GM19025 (cell line): Measurements from ENCODE around the gene RAD51B.

Experiments used
- ATAC-seq: cut with Tn5 transposase; IDR thresholded peaks from one replicate; pipeline ENCODE4 v1.9.1; 2021; ENCODE audit warnings: mild to moderate bottlenecking, low read depth, moderate library complexity; ENCODE audit not compliant: unreplicated experiment

The RAD51B gene

DNA sequence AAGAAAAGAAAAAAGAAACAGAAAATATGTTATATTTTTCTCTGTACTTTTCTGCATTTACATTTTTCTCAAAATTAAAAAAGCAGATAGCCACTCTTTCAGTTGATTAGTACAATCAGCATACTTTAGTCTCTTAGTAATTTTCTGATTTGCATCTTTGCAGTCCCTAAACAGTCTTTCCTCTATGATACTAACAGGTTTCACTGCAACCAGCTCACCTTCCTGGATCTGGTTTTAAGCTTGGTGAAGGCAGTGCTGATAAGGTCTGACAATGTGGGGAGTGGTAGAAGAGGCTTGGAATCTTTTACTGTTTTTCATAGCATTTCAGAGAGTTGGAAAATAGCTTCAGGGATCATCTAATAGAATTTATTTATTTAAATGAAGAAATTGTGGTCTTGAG lies 515.7 kb downstream of the RAD51B start:
- ATAC-seq = no peak

DNA sequence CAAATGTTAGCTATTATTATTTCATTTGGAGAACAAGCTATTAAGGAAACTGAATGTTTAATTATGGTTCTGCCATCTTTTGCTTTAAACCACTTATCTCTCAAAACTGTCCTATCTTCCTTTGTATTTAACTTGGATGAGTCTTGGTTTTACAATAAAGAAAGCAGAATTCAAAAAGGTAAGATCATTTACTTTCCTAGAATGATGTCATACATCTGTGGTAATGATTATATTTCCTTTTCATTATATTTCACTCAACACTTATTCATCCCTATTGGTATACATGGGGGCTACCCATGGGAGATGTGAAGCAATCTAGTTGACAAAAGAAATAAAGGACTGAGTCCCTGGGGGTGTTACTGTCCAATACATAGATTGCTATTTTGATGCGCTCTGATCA lies 516.6 kb downstream of the RAD51B start:
- ATAC-seq = no peak

DNA sequence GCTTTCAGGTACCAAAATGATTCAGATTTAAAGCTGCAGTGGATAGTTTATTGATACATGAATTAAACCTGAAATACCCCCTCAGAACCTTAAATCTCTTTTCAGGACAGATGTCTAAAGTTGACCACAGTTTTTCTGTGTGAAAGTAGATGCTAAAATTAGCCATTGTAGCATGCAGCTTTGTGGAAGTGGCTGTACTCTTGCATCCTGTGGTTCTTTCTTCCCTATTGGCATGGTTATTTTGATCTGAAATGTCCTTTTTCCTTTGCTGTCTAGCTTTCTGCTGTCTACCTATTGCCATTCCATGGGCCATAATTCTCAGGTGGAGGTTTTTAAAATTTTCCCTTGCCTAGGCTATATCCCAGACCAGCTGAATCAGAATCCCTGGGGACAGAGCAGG lies 517.7 kb downstream of the RAD51B start:
- ATAC-seq = no peak

DNA sequence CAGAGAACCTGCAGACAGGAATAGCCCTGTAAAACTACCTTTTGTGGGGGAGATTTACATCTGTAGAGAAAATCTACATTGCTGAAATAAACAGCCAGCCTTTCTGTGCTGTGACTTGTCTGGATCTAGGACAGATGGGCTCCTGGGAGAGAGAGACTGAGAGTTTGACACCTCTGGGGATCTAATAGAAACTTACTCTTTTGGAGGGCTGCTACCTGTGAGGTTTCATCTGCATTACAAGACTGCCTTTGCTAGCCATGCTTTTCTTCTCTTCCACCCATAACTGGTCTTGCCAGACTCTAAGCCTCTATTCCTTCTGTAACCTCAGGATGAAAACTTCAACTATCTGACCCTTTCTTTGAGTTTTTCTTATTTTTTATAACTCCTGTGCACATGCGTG lies 520.7 kb downstream of the RAD51B start:
- ATAC-seq = no peak

DNA sequence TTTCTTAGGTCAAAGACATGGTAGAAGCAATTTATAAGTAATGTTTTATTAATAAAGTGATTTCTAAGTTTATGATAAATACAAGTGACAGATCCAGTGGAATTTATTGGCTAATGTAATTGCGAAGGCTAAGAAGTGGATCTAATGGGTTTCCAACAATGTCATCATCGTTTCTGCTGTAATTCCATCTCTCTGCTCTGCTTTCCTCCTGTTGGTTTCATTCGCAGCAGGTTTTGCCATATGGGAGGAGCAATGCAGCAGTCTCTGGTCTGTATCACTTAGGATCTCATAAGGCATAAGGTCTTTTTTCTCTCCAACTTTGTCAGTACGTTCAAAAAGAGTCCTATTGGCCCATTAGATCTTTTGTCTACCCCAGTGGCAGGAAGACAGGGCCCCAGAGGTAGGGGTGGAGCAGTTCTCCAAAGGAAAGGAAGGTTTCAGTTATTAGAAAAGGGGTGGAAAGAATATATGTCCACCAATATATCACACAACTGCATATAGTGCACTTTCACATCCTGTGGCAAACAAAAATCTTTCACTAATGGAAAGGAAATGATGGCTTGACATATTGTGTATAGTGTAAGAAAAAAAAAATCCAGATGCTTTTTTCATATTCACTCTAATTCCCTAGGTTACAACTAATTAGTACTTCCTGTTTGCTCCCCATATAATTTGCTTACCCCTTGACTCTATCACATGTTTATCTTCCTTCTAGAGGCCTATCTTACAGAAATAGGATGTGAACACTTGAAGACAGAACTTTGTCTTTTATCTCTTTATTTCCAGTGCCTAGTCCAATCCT lies 522.0 kb downstream of the RAD51B start:
- ATAC-seq = no peak

DNA sequence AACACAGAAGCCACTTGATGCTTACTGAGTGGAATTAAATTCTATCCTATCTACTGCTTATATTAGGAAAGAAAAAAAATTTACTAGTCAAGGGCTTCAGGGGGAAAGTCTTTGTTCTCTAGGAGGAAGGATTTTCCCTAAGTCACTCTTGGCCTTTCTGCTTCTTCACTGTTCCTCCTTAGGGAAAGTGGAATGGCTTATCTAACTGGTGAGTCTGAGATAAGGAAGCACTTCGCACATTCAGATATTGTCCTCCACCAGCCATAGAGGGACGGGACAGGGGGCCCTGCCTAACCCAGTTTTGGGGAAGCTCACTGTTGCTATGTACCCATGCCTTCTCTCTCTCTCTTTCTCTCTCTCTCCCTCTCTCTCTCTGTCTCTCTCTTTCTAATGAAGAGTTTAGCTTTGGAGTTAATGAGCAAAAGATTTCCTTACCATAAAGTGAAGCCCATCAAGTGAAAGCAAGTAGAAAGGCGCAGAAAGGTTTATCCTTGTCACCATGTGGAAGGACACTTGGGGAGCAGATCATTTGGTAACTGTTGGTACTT lies 522.7 kb downstream of the RAD51B start:
- no peak for ATAC-seq

DNA sequence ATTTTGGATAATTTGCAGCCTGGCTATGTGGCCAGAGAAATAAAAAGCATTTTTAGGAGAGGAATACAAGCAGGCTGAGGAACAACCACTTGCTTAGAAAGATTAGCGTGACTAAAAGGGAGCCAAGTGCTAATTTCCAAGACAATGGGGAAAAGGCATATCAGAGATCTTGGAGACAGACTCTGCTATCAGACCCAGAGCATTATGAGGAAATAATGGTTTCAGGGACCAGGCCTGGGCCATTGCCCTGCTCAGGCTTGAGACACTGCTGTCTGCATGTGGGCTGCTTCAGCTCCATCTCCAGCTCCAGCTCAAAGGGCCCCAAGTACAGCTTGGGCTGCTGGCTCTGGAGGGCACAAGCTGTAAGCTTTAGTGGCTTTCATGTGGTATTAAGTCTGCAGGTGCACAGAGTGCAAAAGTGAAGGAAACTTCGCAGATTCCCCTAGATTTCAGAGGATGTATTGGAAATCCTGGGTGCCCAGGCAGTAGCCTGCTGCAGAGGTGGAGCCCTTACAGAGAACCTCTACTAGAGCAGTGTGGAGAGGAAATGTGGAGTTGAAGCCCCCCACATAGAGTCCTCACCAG lies 524.0 kb downstream of the RAD51B start:
- ATAC-seq = no peak

DNA sequence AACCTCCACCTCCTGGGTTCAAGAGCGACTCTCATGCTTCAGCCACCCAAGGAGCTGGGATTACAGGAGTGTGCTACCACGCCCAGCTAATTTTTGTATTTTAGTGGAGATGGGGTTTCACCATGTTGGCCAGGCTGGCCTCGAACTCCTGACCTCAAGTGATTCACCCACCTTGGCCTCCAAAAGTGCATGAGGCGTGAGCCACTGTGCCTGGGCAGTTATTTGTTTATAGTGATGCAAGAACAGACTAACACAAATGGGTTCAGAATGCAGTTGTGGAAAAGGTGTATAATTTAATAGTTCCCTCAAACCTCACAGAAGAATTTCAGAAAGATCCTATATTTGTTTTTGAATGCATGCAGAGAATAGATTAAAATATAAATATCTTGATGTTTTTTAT lies 526.2 kb downstream of the RAD51B start:
- no peak for ATAC-seq

DNA sequence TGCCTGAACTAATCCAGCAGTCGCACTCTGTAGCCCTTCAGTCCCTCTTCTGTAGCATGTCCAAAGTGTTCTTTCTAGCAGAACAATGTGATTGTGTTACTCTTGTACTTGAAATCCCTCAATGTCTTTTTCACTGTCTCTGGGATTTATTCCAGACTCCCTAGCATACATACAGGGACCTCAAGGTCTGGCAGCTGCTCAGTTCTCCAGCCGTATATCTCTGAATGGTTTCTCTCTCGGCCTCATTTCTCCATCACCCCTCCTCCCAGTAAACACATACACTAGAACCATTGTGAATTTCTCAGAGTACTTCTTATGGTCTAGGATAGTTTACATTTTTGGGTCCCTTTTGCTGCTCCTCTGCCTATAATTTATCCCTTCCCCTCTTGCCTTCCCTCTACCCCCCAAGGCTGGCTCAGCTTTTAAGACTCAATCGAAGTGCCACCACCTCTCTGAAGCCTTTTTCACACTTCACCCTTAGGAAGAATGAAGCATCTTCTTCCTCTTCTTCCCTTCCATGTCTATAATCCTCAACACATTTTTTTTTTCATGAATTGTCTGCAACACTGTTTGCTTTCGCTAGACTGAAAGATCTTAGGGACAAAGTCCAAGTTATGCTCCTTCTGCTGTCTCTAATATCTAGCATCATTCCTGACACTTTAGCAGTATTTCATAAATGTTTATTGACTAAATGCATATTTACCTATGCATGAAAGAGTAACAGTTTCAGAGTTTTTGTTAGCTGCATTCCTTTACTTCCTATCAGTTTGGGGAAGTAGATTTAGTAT lies 527.2 kb downstream of the RAD51B start:
- no peak for ATAC-seq

DNA sequence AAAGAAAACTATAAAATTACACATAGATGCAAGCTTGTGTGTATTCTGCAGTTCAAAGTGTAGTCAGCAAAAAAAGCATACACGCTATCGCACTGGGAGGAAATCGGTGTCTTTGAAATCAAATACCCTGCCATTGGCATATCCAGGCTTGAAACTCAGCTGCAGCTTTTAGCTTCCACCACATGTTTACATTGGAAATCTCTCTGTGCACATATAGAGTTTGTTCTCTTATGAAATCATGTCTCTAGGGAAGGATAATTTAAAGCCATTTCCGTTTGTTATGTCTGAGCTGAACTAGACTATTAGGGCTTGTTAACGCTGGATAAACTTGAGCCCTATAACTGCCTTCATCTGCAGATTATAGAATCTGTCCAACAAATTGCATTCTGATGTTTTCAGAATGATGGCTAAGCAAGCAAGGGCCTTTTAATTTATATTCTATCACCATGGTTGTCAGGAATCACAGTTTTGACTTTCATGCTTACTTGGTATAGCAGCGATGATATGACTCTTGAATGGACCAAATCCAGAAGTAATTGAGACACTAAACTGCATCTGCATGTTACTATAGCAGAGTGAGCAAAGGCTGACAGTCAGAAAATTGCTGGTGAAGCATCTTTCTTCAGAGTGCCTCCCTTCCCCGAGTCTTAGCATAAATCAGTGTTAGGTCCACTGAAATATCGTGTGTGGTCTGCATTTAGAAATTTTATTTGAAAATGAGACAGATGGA lies 530.5 kb downstream of the RAD51B start:
- ATAC-seq = no peak

DNA sequence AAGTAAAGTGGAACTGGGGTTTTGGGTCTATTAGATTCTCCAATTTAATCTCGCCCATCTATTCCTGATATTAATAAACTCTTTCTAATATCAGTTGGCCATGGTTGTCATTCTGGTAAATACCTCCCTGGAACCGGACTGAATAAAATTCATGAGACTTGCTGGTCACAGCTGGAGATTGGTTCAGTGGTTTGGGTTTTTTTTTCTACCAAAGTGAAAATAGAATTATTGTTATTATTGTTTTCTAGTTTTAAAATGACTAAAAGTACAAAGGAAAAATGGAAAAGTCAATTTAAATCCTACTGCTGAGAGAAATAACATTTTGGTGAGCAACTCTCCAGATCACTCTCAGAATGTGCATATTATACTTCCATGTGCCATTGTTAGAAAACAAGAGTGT lies 535.8 kb downstream of the RAD51B start:
- no peak for ATAC-seq

DNA sequence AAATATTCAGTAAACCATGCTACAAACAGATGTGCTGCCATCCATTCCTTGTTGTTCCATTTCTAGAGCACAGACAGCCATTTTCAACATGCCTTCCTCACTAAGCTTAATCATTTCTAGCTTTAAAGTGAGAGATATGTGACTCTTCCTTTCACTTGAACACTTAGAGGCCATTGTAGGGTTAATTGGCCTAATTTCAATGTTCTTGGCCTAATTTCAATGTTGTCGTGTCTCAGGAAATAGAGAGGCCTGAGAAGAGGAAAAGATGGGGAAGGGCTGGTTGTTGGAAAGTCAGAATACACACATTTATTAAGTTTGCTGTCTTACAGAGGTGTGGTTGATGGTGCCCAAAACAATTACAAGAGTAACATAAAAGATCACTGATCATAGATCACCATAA lies 538.2 kb downstream of the RAD51B start:
- no peak for ATAC-seq

DNA sequence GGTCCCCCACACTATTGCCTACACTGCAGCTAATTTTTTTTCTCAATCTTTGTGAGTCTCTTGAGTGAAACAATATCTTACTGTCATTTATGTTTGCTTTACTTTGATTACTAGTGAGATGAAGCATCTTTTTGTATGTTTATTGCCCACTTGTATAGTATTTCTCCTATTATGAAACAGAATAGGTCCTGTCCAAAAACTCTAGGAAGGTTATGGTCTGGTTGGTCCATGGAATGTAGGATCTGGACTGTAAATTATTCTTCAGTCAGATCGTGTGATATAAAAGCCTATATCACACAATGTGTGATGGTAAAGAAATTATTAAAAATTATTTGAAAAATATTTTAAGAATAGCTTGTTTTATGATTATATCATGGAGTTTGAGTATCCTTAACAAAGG lies 538.9 kb downstream of the RAD51B start:
- ATAC-seq = no peak

DNA sequence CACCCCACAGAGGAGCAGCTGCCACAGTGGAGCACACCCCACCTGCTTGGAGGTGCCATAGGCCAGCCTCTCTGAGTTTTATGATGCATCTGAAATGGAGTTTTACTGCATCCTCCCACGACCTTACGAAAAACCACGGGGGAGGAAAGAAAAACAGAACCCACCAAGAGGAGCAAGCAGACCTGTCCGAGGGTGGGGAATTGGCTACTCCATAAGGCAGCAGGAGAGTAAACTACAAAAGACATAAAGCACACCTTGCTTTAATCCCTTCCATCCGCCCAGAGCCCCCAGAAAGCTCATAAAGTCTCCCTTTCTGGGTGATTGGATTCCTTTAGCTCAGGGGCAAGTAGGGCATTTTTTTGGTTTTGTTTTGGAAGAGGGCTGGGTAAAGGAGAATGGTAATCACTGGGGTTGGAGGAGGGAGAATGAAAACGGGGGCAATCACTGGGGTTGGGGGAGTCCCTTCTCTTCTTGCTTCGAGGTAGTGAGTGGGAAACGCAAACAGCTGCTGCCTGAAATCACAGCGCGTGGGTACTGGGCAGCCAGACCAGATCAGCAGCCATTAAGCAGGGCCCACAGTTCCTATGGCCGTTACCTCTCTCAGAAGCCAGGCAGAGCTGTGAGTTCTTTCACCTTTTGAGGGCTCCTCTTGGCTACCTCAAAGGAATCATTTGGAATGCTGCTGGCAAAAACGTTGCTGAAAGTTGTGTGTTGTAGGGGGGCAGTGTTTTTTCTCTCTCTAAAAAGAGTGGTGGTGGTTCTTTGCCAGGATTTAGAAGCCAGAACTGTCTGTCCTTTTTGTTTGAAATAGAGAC lies 539.6 kb downstream of the RAD51B start:
- ATAC-seq = no peak

DNA sequence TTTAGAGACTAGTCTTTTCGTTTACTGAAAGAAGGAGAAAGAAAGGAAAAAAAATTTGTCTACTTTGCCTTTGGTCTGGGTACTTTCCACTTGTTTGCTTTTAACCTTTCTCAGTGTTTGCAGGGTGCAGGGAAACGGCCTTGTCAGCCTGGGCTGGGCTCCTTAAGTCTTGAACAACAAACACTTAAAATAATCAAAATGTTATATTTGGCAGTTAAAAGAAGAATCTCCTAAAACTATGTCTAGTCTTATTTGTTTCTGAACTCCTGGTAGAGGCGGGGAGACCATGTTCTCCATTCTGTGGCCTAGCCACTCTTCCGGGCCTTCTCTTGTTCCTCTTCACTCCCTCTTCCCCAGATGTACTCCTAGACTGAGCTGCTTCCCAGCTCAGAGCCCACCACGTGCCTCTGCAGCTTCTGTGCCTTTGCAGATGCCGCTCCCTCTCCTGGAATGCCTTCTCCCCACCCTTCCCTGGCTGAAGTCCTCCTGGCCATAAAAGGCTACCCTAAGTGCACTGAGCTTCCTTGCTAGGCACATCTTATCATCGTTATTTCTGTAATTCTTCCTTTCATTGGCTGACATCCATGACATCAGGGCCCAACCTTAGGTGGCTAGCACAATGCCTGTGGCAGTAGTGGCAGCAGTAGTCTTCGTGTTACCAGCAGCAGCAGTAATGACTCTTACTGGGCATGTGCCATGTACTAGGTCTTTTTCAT lies 540.4 kb downstream of the RAD51B start:
- ATAC-seq = no peak

DNA sequence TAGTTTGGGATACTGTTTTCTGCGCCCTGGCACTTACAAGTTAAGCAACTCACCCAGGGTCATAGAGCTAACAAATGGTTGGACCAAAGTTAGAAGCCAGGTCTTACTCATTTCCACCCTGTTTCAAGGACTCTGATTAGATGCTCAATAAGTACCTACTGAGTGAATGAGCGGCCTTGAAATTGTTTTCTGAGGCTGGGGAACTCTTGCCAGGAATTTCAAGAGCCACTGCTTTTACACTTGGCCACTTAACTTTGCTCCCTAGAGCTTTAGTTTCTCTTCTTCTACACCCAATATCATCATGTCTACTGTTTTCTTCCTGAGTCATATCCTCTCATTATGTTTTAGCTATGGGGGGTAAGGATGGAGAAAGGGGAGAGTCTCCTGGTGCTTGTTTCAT lies 541.7 kb downstream of the RAD51B start:
- ATAC-seq = no peak

DNA sequence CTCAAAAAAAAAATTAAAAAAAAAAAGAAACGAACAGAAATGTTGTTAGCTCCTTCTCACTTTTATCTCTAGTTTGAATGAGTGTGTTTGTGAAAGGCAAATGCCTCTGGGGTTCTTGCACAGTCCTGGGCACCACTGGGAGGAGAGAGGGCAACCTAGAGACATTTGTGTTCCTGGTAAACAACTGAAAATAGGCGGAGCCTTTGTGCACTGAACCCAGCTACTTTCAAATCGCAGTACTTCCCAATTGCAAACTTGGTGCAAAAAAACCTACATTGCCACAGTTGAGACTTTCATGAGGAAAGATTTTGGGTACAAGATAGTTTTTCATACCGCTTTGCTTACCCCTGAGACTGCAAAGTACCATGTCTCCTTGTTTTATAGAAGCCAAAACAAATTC lies 543.3 kb downstream of the RAD51B start:
- no peak for ATAC-seq

DNA sequence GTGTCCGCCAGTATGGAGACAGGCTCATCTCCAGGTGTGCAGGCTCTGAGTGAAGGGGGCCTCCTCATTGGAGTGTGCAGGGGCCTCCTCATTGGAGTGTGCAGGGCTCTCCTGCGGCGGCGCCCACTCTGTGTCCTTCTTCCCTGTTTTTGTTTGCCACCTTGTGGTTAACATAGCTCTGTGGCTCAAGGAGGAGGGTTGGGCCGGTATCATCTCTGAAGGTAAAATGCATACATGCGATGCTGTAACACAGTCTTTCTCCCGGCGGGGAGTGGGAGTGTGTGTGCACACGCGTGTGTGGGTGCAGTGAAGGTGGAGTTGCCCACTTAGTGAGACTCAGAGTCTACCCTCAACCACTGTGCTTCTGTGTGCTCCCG lies 543.9 kb downstream of the RAD51B start:
- ATAC-seq = no peak
